CD14-positive monocyte (primary cell): Measurements from ENCODE around the gene HRH4. TPM values are rescaled to one million over a fixed set of nuclear protein-coding genes. Genes with fewer than 3 reads are reported as not detected.

ENCODE experiments used
- DNase-seq, 3 donors: peaks; one replicate each; pipeline ENCODE4 v3.0.0-alpha.2; 2011 to 2022
- H2AFZ ChIP-seq: 2 replicates; pipeline ENCODE4 v1.6.0; 2012; ENCODE audit warnings: mild to moderate bottlenecking, low read depth, low read length, inconsistent platforms; ENCODE audit not compliant: insufficient read depth, poor library complexity, severe bottlenecking
- H3K27ac ChIP-seq, 2 donors: 1 replicate in 1 of 2; 2 replicates in 1 of 2; pipeline ENCODE4 v1.5.1; 2012 to 2013; ENCODE audit warnings: low read length in 2 of 2, control low read depth in 1 of 2, inconsistent platforms in 1 of 2, low read depth in 1 of 2, mild to moderate bottlenecking in 1 of 2
- H3K27me3 ChIP-seq, 2 donors: one replicate each; pipeline versions ENCODE4 v1.6.0 to v1.6.1; 2011 to 2013; ENCODE audit warnings: low read length in 2 of 2; ENCODE audit not compliant: control insufficient read depth in 2 of 2, insufficient read depth in 2 of 2
- H3K36me3 ChIP-seq, 2 donors: replicated peaks in 1 of 2; 1 replicate in 1 of 2; 2 replicates in 1 of 2; pipeline versions ENCODE4 v1.5.1 to v1.6.1; 2012 to 2013; ENCODE audit warnings: low read length in 2 of 2, control low read depth in 1 of 2, inconsistent platforms in 1 of 2, mild to moderate bottlenecking in 1 of 2; ENCODE audit not compliant: insufficient read depth in 2 of 2, control insufficient read depth in 1 of 2
- H3K4me1 ChIP-seq, 2 donors: 1 replicate in 1 of 2; 2 replicates in 1 of 2; pipeline versions ENCODE4 v1.5.1 to v1.6.1; 2012 to 2013; ENCODE audit warnings: low read length in 2 of 2, control low read depth in 1 of 2, inconsistent platforms in 1 of 2, mild to moderate bottlenecking in 1 of 2, moderate library complexity in 1 of 2; ENCODE audit not compliant: insufficient read depth in 2 of 2, control insufficient read depth in 1 of 2
- H3K4me2 ChIP-seq: replicated peaks from 2 replicates; pipeline ENCODE3; 2012; ENCODE audit warnings: low read length, moderate library complexity, mild to moderate bottlenecking; ENCODE audit not compliant: poor library complexity, severe bottlenecking; ENCODE audit errors: extremely low read depth
- H3K4me3 ChIP-seq, 3 experiments: fragments of 200-600 bp in 1 of 3; sonication (generic) in 1 of 3; replicated peaks in 1 of 3; 1 replicate in 2 of 3; 2 replicates in 1 of 3; pipeline ENCODE4 v1.5.1; 2011 to 2013; ENCODE audit warnings: low read length in 3 of 3, mild to moderate bottlenecking in 3 of 3, control low read depth in 2 of 3, low read depth in 2 of 3, inconsistent platforms in 1 of 3, moderate library complexity in 1 of 3
- H3K79me2 ChIP-seq: 2 replicates; pipeline ENCODE4 v1.6.0; 2012; ENCODE audit warnings: mild to moderate bottlenecking, control low read depth, inconsistent platforms, low read length, moderate library complexity; ENCODE audit not compliant: insufficient read depth
- H3K9ac ChIP-seq: 2 replicates; pipeline ENCODE4 v1.6.0; 2017; ENCODE audit warnings: low read length, mild to moderate bottlenecking; ENCODE audit not compliant: insufficient read depth, poor library complexity, severe bottlenecking
- H3K9me3 ChIP-seq, 2 donors: replicated peaks in 1 of 2; 1 replicate in 1 of 2; 2 replicates in 1 of 2; pipeline versions ENCODE4 v1.5.1 to v1.6.1; 2012 to 2013; ENCODE audit warnings: low read length in 2 of 2, control low read depth in 1 of 2; ENCODE audit not compliant: control insufficient read depth in 1 of 2, insufficient read depth in 1 of 2
- H4K20me1 ChIP-seq: 2 replicates; pipeline ENCODE4 v1.6.0; 2012; ENCODE audit warnings: mild to moderate bottlenecking, low read length, control low read depth, moderate library complexity; ENCODE audit not compliant: insufficient read depth
- H3K27ac Mint-ChIP-seq, 7 donors: one replicate each; pipeline ENCODE4 v1.8.0; 2020; ENCODE audit warnings: mild to moderate bottlenecking in 7 of 7, mixed read lengths in 7 of 7, moderate library complexity in 6 of 7, inconsistent platforms in 2 of 7
- H3K27me3 Mint-ChIP-seq, 3 donors: one replicate each; pipeline ENCODE4 v1.8.0; 2021 to 2022; ENCODE audit warnings: low read depth in 3 of 3, mild to moderate bottlenecking in 3 of 3, mixed read lengths in 3 of 3, moderate library complexity in 3 of 3, inconsistent platforms in 1 of 3
- H3K36me3 Mint-ChIP-seq, 2 donors: one replicate each; pipeline ENCODE4 v1.8.0; 2020; ENCODE audit warnings: mixed read lengths in 2 of 2, inconsistent platforms in 1 of 2, mild to moderate bottlenecking in 1 of 2
- H3K4me1 Mint-ChIP-seq: one replicate; pipeline ENCODE4 v1.8.0; 2020; ENCODE audit warnings: mild to moderate bottlenecking, mixed read lengths
- H3K4me3 Mint-ChIP-seq, 2 donors: one replicate each; pipeline ENCODE4 v1.8.0; 2020; ENCODE audit warnings: mild to moderate bottlenecking in 2 of 2, mixed read lengths in 2 of 2, moderate library complexity in 1 of 2
- H3K9me3 Mint-ChIP-seq, 7 donors: one replicate each; pipeline ENCODE4 v1.8.0; 2020 to 2022; ENCODE audit warnings: mixed read lengths in 7 of 7, mild to moderate bottlenecking in 6 of 7, moderate library complexity in 6 of 7, inconsistent platforms in 2 of 7
- WGBS: methylation state at CpG from one replicate; pipeline ENCODE4 v1.1.5; 2013; ENCODE audit warnings: missing lambda C conversion rate; ENCODE audit not compliant: insufficient coverage; 5-methylcytosine and 5-hydroxymethylcytosine counted together
- intact Hi-C, 2 donors: fragments of 100-400 bp; cut with micrococcal nuclease; formaldehyde crosslinking; loops; one replicate each; pipeline versions ENCODE4 v1.15.0 to v1.15.1; 2023
- polyA plus RNA-seq, 3 donors: library from polyadenylated mRNA; depleted of rRNA in 1 of 3; unstranded in 2 of 3; stranded (reverse) in 1 of 3; fragments of 300-500 nt in 2 of 3; fragments of >200 nt in 1 of 3; fragmentation: Illumina TruSeq in 2 of 3; gene quantifications; 1 replicate in 2 of 3; 2 replicates in 1 of 3; pipeline ENCODE4 v1.2.3, GENCODE V29; 2012 to 2021
- TF ChIP-seq, protein P1 (sequence below): fragments of 200-600 bp; IDR thresholded peaks from one replicate; pipeline ENCODE4 v1.8.0; 2022; ENCODE audit warnings: antibody characterized with exemption, mild to moderate bottlenecking

HRH4 gene
- polyA plus RNA-seq, 3 donors, result 0.10 TPM; not detected in 2

DNA sequence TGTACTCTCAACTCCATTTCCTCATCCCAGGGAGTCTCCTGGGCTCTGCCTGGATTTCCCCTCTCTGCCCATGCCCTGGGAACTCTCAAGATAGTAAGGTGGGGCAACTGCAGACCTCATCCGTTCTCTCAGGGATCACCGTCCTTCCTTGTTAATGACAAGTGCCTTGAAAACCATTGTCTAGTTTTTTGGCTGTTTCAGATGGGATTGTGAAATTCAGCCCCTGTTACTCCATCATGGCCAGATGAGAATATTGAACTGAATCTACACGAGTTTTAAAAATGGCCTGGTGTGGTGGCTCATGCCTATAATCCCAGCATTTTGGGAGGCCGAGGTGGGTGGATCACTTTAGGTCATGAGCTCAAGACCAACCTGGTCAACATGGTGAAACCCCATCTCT is 665 bp upstream of the HRH4 start:
- H3K4me2 ChIP-seq, result no peak overlapping the region
- H3K27me3 Mint-ChIP-seq, result peaks cover 0 to 2% (median 0%) of the 10 kb centered on the region in 3 donors
- peaks cover 32% of the 10 kb centered on the region for H3K4me1 Mint-ChIP-seq
- H4K20me1 ChIP-seq, result no peaks in the 10 kb centered on the region
- peak overlapping the region in 4 of 7 donors; percentile 27 to 76 (median 70) for H3K27ac Mint-ChIP-seq
- H3K9ac ChIP-seq, result no peak overlapping the region
- peak in 1 of 3 donors; percentile 10 for DNase-seq
- WGBS, result 6% methylated on average over 2 of the region's 4 CpGs
- peaks cover 5 to 12% of the 10 kb centered on the region in 2 donors for H3K9me3 ChIP-seq
- H2AFZ ChIP-seq, result peak overlapping the region; percentile 43
- H3K4me1 ChIP-seq, result peaks cover 16 to 26% of the 10 kb centered on the region in 2 donors
- H3K79me2 ChIP-seq, result no peaks in the 10 kb centered on the region
- peak overlapping the region in 1 of 2 donors; percentile 7 for H3K4me3 Mint-ChIP-seq
- TF ChIP-seq, protein P1, sequence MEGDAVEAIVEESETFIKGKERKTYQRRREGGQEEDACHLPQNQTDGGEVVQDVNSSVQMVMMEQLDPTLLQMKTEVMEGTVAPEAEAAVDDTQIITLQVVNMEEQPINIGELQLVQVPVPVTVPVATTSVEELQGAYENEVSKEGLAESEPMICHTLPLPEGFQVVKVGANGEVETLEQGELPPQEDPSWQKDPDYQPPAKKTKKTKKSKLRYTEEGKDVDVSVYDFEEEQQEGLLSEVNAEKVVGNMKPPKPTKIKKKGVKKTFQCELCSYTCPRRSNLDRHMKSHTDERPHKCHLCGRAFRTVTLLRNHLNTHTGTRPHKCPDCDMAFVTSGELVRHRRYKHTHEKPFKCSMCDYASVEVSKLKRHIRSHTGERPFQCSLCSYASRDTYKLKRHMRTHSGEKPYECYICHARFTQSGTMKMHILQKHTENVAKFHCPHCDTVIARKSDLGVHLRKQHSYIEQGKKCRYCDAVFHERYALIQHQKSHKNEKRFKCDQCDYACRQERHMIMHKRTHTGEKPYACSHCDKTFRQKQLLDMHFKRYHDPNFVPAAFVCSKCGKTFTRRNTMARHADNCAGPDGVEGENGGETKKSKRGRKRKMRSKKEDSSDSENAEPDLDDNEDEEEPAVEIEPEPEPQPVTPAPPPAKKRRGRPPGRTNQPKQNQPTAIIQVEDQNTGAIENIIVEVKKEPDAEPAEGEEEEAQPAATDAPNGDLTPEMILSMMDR, result no peak
- H3K36me3 Mint-ChIP-seq, result peaks cover 4% of the 10 kb centered on the region in 2 donors
- no peaks in the 10 kb centered on the region for H3K27me3 ChIP-seq
- intact Hi-C loops, result no loop called here
- peak overlapping the region in 1 of 2 donors; percentile 47 for H3K27ac ChIP-seq
- no peaks in the 10 kb centered on the region for H3K36me3 ChIP-seq
- H3K4me3 ChIP-seq, result no peak overlapping the region
- H3K9me3 Mint-ChIP-seq, result peaks cover 9 to 23% (median 13%) of the 10 kb centered on the region in 7 donors

DNA sequence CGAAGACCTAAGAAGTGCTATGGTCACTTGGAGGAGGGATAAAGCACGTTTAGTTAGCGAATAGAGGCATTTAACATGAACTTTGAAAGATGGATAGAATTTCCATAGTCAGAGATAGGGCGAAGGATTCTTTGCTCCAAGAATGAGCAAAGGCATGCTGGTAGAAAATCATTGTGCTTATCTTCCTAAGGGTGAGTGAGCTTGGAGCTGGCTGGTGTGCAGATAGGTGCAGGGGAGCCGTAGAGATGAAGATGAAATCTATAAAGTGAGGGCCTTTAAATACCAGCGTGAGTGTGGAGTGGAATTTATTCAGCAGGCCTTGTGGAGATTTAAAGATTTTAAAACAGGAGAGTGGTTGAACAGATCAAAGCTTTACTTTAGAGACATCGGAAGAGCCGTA is 1.6 kb downstream of the HRH4 start:
- no peak overlapping the region for H3K9ac ChIP-seq
- H3K4me3 Mint-ChIP-seq, result peak overlapping the region in 1 of 2 donors; percentile 75
- no peaks in the 10 kb centered on the region for H3K79me2 ChIP-seq
- intact Hi-C loops, result no loop called here
- H3K4me2 ChIP-seq, result no peak overlapping the region
- H3K36me3 Mint-ChIP-seq, result no peaks in the 10 kb centered on the region
- DNase-seq, result no peak
- no peak overlapping the region for H3K27ac ChIP-seq
- H3K27me3 ChIP-seq, result no peaks in the 10 kb centered on the region
- WGBS, result 98% methylated on average over 8 of the region's 8 CpGs
- H3K27ac Mint-ChIP-seq, result peak overlapping the region in 1 of 7 donors; percentile 3
- peaks cover 5 to 9% of the 10 kb centered on the region in 2 donors for H3K9me3 ChIP-seq
- no peaks in the 10 kb centered on the region for H4K20me1 ChIP-seq
- H2AFZ ChIP-seq, result peak overlapping the region; percentile 32
- no peak overlapping the region for H3K4me3 ChIP-seq
- H3K4me1 ChIP-seq, result peaks cover 38 to 48% of the 10 kb centered on the region in 2 donors
- TF ChIP-seq, protein P1, result no peak
- peaks cover 51% of the 10 kb centered on the region for H3K4me1 Mint-ChIP-seq
- no peaks in the 10 kb centered on the region for H3K36me3 ChIP-seq
- peaks cover 6 to 20% (median 10%) of the 10 kb centered on the region in 7 donors for H3K9me3 Mint-ChIP-seq
- H3K27me3 Mint-ChIP-seq, result peaks cover 0 to 2% (median 0%) of the 10 kb centered on the region in 3 donors
